ENCODE data around the gene KRT35. TPM values are rescaled to one million over a fixed set of nuclear protein-coding genes. Genes with fewer than 3 reads are reported as not detected.

The KRT35 gene
- total and polyA plus RNA-seq, 2 of the 13 experiments (the other 11 are each of a cell fraction or from before 2014, with no cell fraction given) = not detected

GRCh38 chr17:41521574-41522261 lies 40.8 kb upstream of the KRT35 start (continued):
- no peak for TF ChIP-seq BCLAF1 (IDR thresholded peaks at IDR 0.05)
- no peak for TF ChIP-seq ZNF605 (CRISPR knock-in tag; IDR thresholded peaks at IDR 0.05)
- no peak for TF ChIP-seq CENPBD1 (CRISPR knock-in tag; IDR thresholded peaks at IDR 0.05; ENCODE audit: borderline replicate concordance, low read depth)
- no peak for TF ChIP-seq ZNF678 (CRISPR knock-in tag; IDR thresholded peaks at IDR 0.05)
- no peak for TF ChIP-seq UBTF (CRISPR knock-in tag; IDR thresholded peaks at IDR 0.05)
- no peak for TF ChIP-seq ZNF205 (CRISPR knock-in tag; IDR thresholded peaks at IDR 0.05)
- TF ChIP-seq ZC3H4 (CRISPR knock-in tag; IDR thresholded peaks at IDR 0.05; ENCODE audit: borderline replicate concordance) = no peak
- TF ChIP-seq PHF8 (CRISPR knock-in tag; IDR thresholded peaks at IDR 0.05) = no peak
- no peak for TF ChIP-seq RNF2 (conservative IDR thresholded peaks at IDR 0.05; ENCODE audit: low read depth)
- TF ChIP-seq ZNF318 (CRISPR knock-in tag; IDR thresholded peaks at IDR 0.05) = no peak
- TF ChIP-seq ATF6 (CRISPR knock-in tag; conservative IDR thresholded peaks at IDR 0.05) = no peak
- TF ChIP-seq SP1 (IDR thresholded peaks at IDR 0.05) = no peak
- no peak for TF ChIP-seq SP1 (CRISPR knock-in tag; IDR thresholded peaks at IDR 0.05)
- TF ChIP-seq GFI1 (CRISPR knock-in tag; IDR thresholded peaks at IDR 0.05; ENCODE audit: borderline replicate concordance) = no peak
